GM19099 (cell line): ENCODE measurements around the gene UIMC1.

ENCODE experiments used
- POLR2A ChIP-seq: IDR thresholded peaks from 3 replicates; pipeline ENCODE4 v1.6.1; 2011; ENCODE audit warnings: low read depth; ENCODE audit not compliant: insufficient read length; ENCODE audit errors: extremely low read depth

The UIMC1 gene

GRCh38 chr5:176874198-176874780, 132.3 kb downstream of the UIMC1 start:
- TF ChIP-seq POLR2A, result no peak

DNA sequence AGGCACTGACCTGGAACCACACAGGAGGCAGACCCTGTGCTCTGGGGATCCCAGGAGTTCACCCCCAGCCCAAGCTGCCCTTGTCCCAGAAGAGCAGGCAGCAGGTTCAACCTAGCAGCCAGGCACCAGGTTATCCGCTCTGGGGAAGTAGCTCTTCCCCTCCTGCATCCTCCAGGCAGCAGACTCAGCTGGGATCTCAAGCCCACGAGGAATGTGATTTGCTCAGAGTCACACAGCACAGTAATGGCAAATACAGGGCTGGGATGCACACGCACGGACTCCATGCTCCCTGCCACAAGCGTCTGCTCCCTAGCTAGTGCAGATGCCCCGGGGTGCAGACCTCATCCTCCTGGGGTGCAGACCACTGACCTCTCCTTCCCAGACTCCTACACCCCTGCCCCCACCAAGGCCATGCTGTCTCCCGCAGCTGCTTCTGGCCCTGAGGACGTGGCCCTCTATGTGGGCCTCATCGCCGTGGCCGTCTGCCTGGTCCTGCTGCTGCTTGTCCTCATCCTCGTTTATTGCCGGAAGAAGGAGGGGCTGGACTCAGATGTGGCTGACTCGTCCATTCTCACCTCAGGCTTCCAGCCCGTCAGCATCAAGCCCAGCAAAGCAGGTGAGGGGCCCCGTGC, 132.9 kb downstream of the UIMC1 start:
- TF ChIP-seq POLR2A, result no peak

DNA sequence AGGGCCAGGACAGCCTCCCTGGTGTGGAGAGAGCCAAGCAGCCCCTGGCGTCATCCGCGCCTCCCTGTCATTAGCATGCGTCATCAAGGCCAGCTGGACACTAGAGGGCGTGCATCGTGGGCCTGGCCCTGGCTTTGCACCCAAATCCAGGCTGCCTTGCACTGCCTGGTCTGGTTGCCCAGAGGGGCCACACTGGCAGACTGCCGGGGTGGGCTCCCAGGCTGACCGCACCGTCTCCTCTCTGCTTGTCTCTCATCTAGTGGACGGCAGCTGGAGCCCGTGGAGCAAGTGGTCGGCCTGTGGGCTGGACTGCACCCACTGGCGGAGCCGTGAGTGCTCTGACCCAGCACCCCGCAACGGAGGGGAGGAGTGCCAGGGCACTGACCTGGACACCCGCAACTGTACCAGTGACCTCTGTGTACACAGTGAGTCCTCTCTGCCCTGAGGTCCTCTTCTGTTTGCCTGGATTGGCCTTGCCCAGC, 136.4 kb downstream of the UIMC1 start:
- no peak for TF ChIP-seq POLR2A

DNA sequence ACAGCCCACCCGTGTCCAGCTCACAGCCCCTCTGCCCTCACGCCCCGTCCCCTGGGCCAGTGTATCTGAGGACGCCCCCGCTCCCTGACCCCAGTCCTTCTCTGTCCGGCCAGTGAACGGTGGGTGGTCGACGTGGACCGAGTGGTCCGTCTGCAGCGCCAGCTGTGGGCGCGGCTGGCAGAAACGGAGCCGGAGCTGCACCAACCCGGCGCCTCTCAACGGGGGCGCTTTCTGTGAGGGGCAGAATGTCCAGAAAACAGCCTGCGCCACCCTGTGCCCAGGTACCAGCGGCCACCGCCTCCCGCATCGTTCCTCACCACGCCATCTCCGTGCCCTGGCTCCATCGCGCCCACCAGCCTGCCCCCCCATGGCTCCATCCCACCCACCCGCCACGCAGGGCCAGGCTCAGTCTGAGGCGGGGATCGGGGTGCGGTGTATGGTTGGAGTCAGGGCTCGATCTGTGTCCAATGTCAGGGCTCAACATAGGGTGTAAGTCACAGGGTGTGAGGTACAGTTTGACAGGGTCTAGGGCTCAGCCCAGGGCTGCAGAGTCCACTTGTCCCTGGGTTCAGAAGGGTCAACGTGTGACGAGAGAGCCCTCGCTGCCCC, 137.0 kb downstream of the UIMC1 start:
- TF ChIP-seq POLR2A, result no peak

GRCh38 chr5:176868731-176869130, 137.8 kb downstream of the UIMC1 start:
- no peak for TF ChIP-seq POLR2A

DNA sequence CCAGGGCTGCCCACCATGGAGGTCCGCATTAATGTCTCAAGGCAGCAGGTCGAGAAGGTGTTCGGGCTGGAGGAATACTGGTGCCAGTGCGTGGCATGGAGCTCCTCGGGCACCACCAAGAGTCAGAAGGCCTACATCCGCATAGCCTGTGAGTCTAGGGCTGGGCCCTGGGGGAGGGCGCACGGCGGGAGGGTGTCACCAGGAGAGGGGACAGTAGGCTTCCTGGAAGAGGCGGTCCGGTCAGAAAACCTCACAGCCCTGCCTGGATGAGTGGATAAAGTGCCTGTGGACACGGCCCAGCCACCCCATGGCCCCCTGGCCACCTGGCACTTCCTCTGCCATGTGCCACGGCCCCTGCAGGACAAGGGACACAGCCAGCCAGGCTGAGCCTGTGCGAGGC, 138.5 kb downstream of the UIMC1 start:
- TF ChIP-seq POLR2A, result no peak

DNA sequence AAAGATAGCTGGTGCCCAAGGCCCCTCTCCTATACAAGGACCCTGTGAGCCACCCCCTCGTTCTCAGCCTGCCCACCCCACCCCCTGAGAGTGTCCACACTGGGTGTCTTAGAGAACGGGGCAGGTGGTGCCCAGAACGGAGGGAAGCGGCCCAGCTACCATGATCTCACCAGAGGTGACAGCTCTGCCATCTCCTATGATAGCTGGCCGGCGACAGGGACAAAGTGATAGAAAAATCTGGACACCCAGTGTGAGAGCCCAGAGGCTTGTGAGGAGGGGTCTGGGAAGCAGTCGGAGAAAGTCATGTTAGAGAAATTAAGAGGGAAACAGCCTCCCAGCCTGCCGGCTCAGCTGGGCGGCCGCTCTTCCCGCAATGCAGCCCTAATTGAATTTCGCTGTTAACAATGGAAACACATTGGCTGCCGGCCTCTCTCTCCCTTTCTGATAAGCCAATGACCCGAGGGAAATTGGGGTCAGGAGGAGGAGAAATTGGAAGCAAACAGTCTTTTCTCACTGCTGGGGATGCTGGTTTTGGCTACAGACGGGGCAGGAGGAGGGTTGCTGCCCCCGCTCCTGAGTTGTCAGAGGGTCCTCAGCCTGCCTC, 139.8 kb downstream of the UIMC1 start:
- TF ChIP-seq POLR2A, result no peak

GRCh38 chr5:176865964-176866363, 140.6 kb downstream of the UIMC1 start:
- no peak for TF ChIP-seq POLR2A

DNA sequence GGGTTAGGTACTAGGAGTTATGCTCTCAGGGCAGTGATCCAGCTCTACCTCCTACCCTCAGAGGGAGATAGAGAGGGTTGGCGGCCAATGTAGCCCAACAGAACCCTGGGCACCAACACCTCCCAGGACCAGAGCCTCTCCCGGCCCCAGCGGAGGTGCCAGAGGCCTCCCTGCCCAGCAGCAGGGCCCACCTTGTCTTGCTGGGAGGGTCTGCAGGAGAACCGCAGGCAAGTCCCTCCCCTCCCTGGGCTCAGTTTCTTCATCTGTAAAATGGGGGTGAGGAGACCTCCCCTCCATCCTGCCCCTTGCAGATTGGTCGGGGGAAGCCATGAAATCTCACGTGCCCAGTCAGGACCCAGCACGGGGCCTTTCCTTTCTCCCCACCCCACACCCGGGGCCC, 141.8 kb downstream of the UIMC1 start:
- TF ChIP-seq POLR2A, result no peak

- no peak for TF ChIP-seq POLR2A
Measured at GRCh38 chr5:176863765-176864098, 142.8 kb downstream of the UIMC1 start.

DNA sequence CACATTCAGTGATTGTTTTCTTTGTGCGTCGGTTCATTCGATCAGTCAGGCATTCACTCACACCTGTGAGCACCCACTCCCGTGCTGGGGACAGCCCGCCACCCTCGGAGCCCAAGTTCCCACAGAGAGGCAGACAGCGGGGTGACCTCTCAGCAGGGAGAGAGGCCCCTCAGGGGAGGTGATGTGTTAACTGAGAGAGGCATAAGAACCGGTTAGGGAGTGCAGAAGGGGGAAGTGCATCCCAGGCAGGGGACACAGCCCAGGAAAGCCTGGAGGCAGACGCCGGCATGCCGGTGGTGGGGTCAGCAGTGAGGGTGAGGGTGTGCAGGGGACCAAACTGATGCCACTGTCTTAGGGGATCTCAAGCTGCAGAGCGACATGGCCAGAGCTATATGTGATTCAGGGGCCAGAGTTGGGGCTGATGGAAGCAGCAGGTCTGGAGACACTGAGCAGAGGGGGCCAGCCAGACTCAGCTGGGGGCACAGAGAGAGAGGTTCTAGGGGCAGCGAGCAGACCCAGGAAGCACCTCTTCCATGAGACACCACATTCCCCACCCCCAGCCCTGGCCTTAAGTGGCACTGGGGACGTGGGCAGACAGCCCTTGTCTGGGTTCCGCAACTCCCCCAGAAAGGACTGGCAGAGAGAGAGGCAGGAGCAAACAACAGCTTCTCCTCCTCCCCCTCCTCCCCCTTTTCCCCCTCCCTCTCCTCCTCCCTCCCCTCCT, 143.4 kb downstream of the UIMC1 start:
- no peak for TF ChIP-seq POLR2A

- TF ChIP-seq POLR2A, result no peak
Measured at GRCh38 chr5:176862330-176862995, 144.1 kb downstream of the UIMC1 start.

DNA sequence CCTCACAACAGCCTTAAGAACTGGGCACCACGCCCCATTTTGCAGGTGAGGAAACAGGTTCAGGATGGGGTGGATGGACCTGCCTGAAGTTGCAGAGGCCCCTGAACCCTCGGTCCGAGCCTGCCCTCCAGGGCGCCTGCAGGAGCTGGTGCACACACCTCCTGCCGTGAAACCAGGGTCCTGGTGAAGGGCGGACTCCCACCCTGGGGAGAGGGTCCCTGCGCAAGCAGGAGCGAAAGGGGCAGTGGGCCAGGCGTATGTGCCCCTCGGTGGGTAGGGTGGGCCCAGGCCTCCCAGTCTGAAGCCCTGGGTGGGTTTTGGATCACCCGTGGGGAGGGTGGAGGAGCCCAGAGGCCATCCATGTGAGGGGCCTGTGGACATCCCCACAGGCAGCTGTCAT, 145.3 kb downstream of the UIMC1 start:
- no peak for TF ChIP-seq POLR2A

DNA sequence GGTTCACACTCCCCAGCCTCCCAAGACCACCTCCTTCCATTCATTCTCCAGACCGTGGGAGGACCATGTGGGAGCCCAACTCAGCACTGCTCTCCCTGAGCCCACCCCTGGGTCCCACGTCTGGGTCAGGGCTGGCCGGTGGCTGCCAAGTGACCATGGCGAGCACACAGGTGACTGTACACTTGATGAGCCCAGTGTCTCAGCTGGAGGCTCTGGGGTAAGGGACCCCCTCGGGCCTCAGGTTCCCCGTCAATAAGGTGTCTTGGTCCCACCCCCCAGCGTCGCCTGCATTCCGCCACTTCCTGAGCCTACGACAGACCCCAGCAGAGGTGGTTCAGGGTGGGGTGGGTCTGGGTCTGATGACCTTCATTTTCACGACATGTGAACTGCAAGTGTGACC, 146.2 kb downstream of the UIMC1 start:
- TF ChIP-seq POLR2A, result no peak

- no peak for TF ChIP-seq POLR2A
Measured at GRCh38 chr5:176859916-176860315, 146.7 kb downstream of the UIMC1 start.
